B cell (primary cell): ENCODE measurements around the gene SH3YL1. TPM values are rescaled to one million over a fixed set of nuclear protein-coding genes. Genes with fewer than 3 reads are reported as not detected.

Experiments
- ATAC-seq: fragments of 200-7000 bp; cut with Tn5 transposase; one replicate; pipeline ENCODE4 v1.10.0; 2021; ENCODE audit warnings: low read depth, mild to moderate bottlenecking, moderate number of reproducible peaks, moderate library complexity
- CTCF ChIA-PET: fragments of 350-600 bp; sonication (Branson Sonifier 250); formaldehyde crosslinking; loops from one replicate; lab custom pipeline; 2021; ENCODE audit warnings: antibody characterized with exemption, inconsistent platforms; lab: Charles Lee
- POLR2A ChIA-PET: fragments of 350-600 bp; sonication (Branson Sonifier 250); formaldehyde crosslinking; loops from one replicate; lab custom pipeline; 2021; ENCODE audit warnings: antibody characterized with exemption; lab: Charles Lee
- DNase-seq: peaks from one replicate; pipeline ENCODE4 v3.0.0; 2013
- H2AFZ ChIP-seq: 2 replicates; pipeline ENCODE4 v1.6.1; 2012; ENCODE audit warnings: mild to moderate bottlenecking, low read depth, low read length; ENCODE audit not compliant: insufficient read depth, poor library complexity, severe bottlenecking
- H3K27ac ChIP-seq, 2 donors: 1 replicate in 1 of 2; 2 replicates in 1 of 2; pipeline ENCODE4 v1.5.1; 2012 to 2013; ENCODE audit warnings: low read length in 2 of 2, mild to moderate bottlenecking in 2 of 2, moderate library complexity in 1 of 2
- H3K27me3 ChIP-seq, 4 experiments: fragments of 200-600 bp in 1 of 4; sonication (generic) in 1 of 4; replicated peaks in 1 of 4; 1 replicate in 2 of 4; 2 replicates in 2 of 4; pipeline versions ENCODE4 v1.6.1 to v1.7.0; 2013 to 2016; ENCODE audit warnings: low read length in 3 of 4, mild to moderate bottlenecking in 2 of 4, mixed read lengths in 1 of 4, moderate library complexity in 1 of 4; ENCODE audit not compliant: insufficient read depth in 4 of 4, control insufficient read depth in 3 of 4; ENCODE audit errors: control extremely low read depth in 1 of 4
- H3K36me3 ChIP-seq, 2 experiments: replicated peaks in 1 of 2; 1 replicate in 1 of 2; 2 replicates in 1 of 2; pipeline versions ENCODE4 v1.6.1 to v1.7.1; 2013; ENCODE audit warnings: low read length in 1 of 2; ENCODE audit not compliant: insufficient read depth in 2 of 2, control insufficient read depth in 1 of 2; ENCODE audit errors: control extremely low read depth in 1 of 2, extremely low read depth in 1 of 2
- H3K4me1 ChIP-seq, 2 donors: fragments of 200-600 bp in 1 of 2; sonication (generic) in 1 of 2; 1 replicate in 1 of 2; 2 replicates in 1 of 2; pipeline versions ENCODE4 v1.5.1 to v1.6.1; 2013 to 2017; ENCODE audit warnings: low read length in 2 of 2; ENCODE audit not compliant: control insufficient read depth in 2 of 2, insufficient read depth in 2 of 2
- H3K4me2 ChIP-seq: replicated peaks from 2 replicates; pipeline ENCODE3; 2012; ENCODE audit warnings: mild to moderate bottlenecking, low read depth, low read length; ENCODE audit not compliant: poor library complexity, severe bottlenecking
- H3K4me3 ChIP-seq, 5 experiments: fragments of 200-600 bp in 1 of 5; sonication (generic) in 1 of 5; 1 replicate in 3 of 5; 2 replicates in 2 of 5; pipeline versions ENCODE4 v1.5.1 to v1.7.0; 2011 to 2016; ENCODE audit warnings: low read length in 4 of 5, mild to moderate bottlenecking in 4 of 5, low read depth in 2 of 5, control low read depth in 1 of 5, moderate library complexity in 1 of 5; ENCODE audit not compliant: insufficient read depth in 1 of 5; ENCODE audit errors: control extremely low read depth in 1 of 5, extremely low read depth in 1 of 5
- H3K79me2 ChIP-seq: fragments of 200-600 bp; sonication (generic); one replicate; pipeline ENCODE4 v1.6.0; 2016; ENCODE audit warnings: low read length; ENCODE audit not compliant: control insufficient read depth, insufficient read depth
- H3K9ac ChIP-seq: fragments of 200-600 bp; sonication (generic); 2 replicates; pipeline ENCODE4 v1.6.1; 2017; ENCODE audit warnings: mild to moderate bottlenecking, low read length, moderate library complexity
- H3K9me3 ChIP-seq, 3 donors: one replicate each; pipeline versions ENCODE4 v1.6.1 to v1.7.1; 2013; ENCODE audit warnings: low read length in 2 of 3; ENCODE audit not compliant: control insufficient read depth in 2 of 3, insufficient read depth in 1 of 3; ENCODE audit errors: control extremely low read depth in 1 of 3
- H4K20me1 ChIP-seq: 2 replicates; pipeline ENCODE4 v1.6.0; 2012; ENCODE audit warnings: mild to moderate bottlenecking, low read length; ENCODE audit not compliant: insufficient read depth, control insufficient read depth, poor library complexity, severe bottlenecking
- H3K27ac Mint-ChIP-seq: one replicate; pipeline ENCODE4 v1.8.0; 2021; ENCODE audit warnings: mixed read lengths
- H3K27me3 Mint-ChIP-seq: one replicate; pipeline ENCODE4 v1.8.0; 2021; ENCODE audit warnings: mixed read lengths
- H3K4me1 Mint-ChIP-seq: one replicate; pipeline ENCODE4 v1.8.0; 2021; ENCODE audit warnings: mixed read lengths
- H3K4me3 Mint-ChIP-seq: one replicate; pipeline ENCODE4 v1.8.0; 2021; ENCODE audit warnings: mixed read lengths
- H3K9me3 Mint-ChIP-seq: one replicate; pipeline ENCODE4 v1.8.0; 2022; ENCODE audit warnings: mixed read lengths; ENCODE audit not compliant: insufficient read depth
- EZH2 ChIP-seq: IDR thresholded peaks from 2 replicates; pipeline ENCODE4 v1.6.1; 2012; ENCODE audit warnings: borderline replicate concordance, low read depth, mild to moderate bottlenecking, moderate library complexity, low read length; ENCODE audit not compliant: insufficient read depth, poor library complexity, severe bottlenecking
- WGBS: methylation state at CpG from one replicate; pipeline ENCODE4 v1.1.5; 2013; ENCODE audit warnings: missing lambda C conversion rate; ENCODE audit not compliant: insufficient coverage; 5-methylcytosine and 5-hydroxymethylcytosine counted together
- intact Hi-C: fragments of 100-400 bp; cut with micrococcal nuclease; formaldehyde crosslinking; loops from one replicate; pipeline ENCODE4 v1.10.0; 2022
- polyA plus RNA-seq: library from polyadenylated mRNA; depleted of rRNA; stranded (reverse); fragments of >200 nt; gene quantifications from 2 replicates; pipeline ENCODE4 v1.2.3, GENCODE V29; 2012
- total RNA-seq, 2 donors: library from RNA; stranded (reverse); fragments of 120-200 nt in 1 of 2; gene quantifications; 1 replicate in 1 of 2; 2 replicates in 1 of 2; pipeline versions ENCODE4 v1.2.3 to v1.2.4, GENCODE V29; 2013 to 2022
- TF ChIP-seq, protein P1 (sequence below): fragments of 200-600 bp; IDR thresholded peaks from one replicate; pipeline ENCODE4 v1.8.0; 2022; ENCODE audit warnings: antibody characterized with exemption, mild to moderate bottlenecking

SH3YL1 gene
- total and polyA plus RNA-seq, 2 donors (not counting 1 experiment from before 2014, with no cell fraction given) = 33.2 to 48.4 TPM

DNA sequence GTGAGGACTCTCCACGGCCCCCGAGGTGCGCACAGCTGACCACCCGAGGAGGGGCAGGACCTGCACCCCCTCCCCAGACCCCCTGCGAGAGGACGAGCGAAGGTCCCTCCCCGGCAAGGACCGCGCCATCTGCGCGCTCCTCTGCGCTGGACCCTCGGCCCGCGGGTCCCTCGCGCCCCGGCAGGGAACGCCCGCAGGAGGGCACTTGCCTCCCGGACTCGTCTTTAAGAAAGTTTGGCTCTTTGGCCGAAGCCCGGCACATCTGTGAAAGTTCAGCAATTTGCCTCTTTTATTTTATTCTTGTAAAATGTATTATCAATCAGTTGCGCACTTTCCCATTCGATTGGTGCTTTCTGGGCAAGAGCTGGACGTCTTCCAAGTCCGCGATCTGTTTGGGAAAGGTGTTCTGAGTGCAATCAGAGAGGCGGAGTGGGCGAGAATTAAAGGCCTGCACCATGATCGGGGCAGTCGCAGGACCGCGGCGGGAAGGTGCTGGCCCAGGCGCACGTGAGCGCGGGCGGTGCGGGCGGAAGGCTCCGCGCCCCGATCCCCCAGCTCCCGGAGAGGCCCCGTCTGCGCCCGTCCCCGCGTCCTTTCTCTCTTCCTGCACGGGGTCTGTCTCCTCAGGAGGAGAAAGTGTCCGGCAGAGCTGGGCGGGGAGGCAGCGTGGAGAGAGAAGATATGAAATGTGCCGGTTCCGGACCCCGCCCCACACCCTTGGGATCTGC is 25.7 kb upstream of the SH3YL1 start:
- ChIA-PET CTCF (interaction anchor here (0.6 to 1.5 kb wide), 6 partner anchors 13 to 348 kb away, joined by 3 to 7 read pairs (median 4); no protein-coding TSS in a partner anchor), POLR2A (interaction anchor here (0.6 kb wide), 1 partner anchor 23 kb away, joined by 6 read pairs; no protein-coding TSS in a partner anchor)
- H3K9me3 ChIP-seq = peaks cover 0 to 7% (median 0%) of the 10 kb centered on the region in 3 donors
- WGBS = 4% methylated on average over 48 of the region's 60 CpGs
- peaks cover 13% of the 10 kb centered on the region for H3K4me1 Mint-ChIP-seq
- H3K4me3 Mint-ChIP-seq = peak overlapping the region; percentile 83
- peak overlapping the region; percentile 42 for H2AFZ ChIP-seq
- H3K79me2 ChIP-seq = no peaks in the 10 kb centered on the region
- H3K27me3 Mint-ChIP-seq = peaks cover 26% of the 10 kb centered on the region
- no peak for ATAC-seq
- peak overlapping the region; percentile 50 for H3K27ac Mint-ChIP-seq
- H3K9me3 Mint-ChIP-seq = no peaks in the 10 kb centered on the region
- H4K20me1 ChIP-seq = peaks cover 4% of the 10 kb centered on the region
- peaks cover 13 to 20% of the 10 kb centered on the region in 2 donors for H3K4me1 ChIP-seq
- peaks cover 0 to 28% (median 19%) of the 10 kb centered on the region in 4 experiments for H3K27me3 ChIP-seq
- peak overlapping the region; percentile 50 for H3K9ac ChIP-seq
- no peaks in the 10 kb centered on the region for H3K36me3 ChIP-seq
- peak overlapping the region in 4 of 5 experiments; percentile 10 to 50 (median 36) for H3K4me3 ChIP-seq
- peak; percentile 59 for TF ChIP-seq EZH2
- TF ChIP-seq, protein P1, sequence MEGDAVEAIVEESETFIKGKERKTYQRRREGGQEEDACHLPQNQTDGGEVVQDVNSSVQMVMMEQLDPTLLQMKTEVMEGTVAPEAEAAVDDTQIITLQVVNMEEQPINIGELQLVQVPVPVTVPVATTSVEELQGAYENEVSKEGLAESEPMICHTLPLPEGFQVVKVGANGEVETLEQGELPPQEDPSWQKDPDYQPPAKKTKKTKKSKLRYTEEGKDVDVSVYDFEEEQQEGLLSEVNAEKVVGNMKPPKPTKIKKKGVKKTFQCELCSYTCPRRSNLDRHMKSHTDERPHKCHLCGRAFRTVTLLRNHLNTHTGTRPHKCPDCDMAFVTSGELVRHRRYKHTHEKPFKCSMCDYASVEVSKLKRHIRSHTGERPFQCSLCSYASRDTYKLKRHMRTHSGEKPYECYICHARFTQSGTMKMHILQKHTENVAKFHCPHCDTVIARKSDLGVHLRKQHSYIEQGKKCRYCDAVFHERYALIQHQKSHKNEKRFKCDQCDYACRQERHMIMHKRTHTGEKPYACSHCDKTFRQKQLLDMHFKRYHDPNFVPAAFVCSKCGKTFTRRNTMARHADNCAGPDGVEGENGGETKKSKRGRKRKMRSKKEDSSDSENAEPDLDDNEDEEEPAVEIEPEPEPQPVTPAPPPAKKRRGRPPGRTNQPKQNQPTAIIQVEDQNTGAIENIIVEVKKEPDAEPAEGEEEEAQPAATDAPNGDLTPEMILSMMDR = no peak
- H3K27ac ChIP-seq = no peak overlapping the region
- intact Hi-C loops = loop anchor here (1.0 kb wide), 1 partner anchor 43 kb away; no protein-coding TSS in a partner anchor
- peak overlapping the region; percentile 71 for H3K4me2 ChIP-seq
- peak; percentile 36 for DNase-seq
